ENCODE data around the gene SLC23A2.

The SLC23A2 gene

GRCh38 chr20:4989570-4989969, 11.7 kb downstream of the SLC23A2 start:
- Histone ChIP-seq H3K4me3 (ENCODE audit: low read depth, low read length) (no peak overlapping the region), H3K9me3 (ENCODE audit: control insufficient read depth, insufficient read depth, low read depth, low read length) (no peaks in the 10 kb centered on the region), H3K4me1 (ENCODE audit: control insufficient read depth, insufficient read depth, low read length) (no peaks in the 10 kb centered on the region; the same call in 1 of the 2 replicates), H3K36me3 (ENCODE audit: control insufficient read depth in 2 of 2, insufficient read depth in 1 of 2, low read length in 2 of 2) (peaks cover 0 to 3% of the 10 kb centered on the region in 2 experiments; a peak in 1 of 3 replicates), H3K27ac (ENCODE audit: extremely low read depth, low read depth, low read length) (no peak overlapping the region)
- CTCF ChIA-PET: no interaction called here
- POLR2A ChIA-PET: no interaction called here
- TF ChIP-seq ZNF280D (tag by site-specific recombination; IDR thresholded peaks at IDR 0.05) (no peak), ZSCAN16 (tag by site-specific recombination; IDR thresholded peaks at IDR 0.05) (no peak), ZNF350 (tag by site-specific recombination; IDR thresholded peaks at IDR 0.05) (no peak), ZNF132 (tag by site-specific recombination; IDR thresholded peaks at IDR 0.05; ENCODE audit: borderline replicate concordance) (no peak), MYNN (tag by site-specific recombination; IDR thresholded peaks at IDR 0.05; ENCODE audit: borderline replicate concordance) (no peak), KLF8 (tag by site-specific recombination; IDR thresholded peaks at IDR 0.05) (no peak), ZNF157 (tag by site-specific recombination; IDR thresholded peaks at IDR 0.05) (no peak), ZNF274 (IDR thresholded peaks at IDR 0.05; ENCODE audit: low read length) (no peak), ZNF274 (tag by site-specific recombination; IDR thresholded peaks at IDR 0.05; ENCODE audit: borderline replicate concordance) (no peak), ZBTB20 (tag by site-specific recombination; IDR thresholded peaks at IDR 0.05) (no peak), PATZ1 (tag by site-specific recombination; IDR thresholded peaks at IDR 0.05) (no peak), ZBTB7A (tag by site-specific recombination; IDR thresholded peaks at IDR 0.05; ENCODE audit: low read depth) (no peak), SCRT1 (tag by site-specific recombination; IDR thresholded peaks at IDR 0.05; ENCODE audit: borderline replicate concordance) (no peak)

- CTCF ChIA-PET: no interaction called here
- TF ChIP-seq KLF10 (tag by site-specific recombination; IDR thresholded peaks at IDR 0.05) (no peak), SCRT1 (tag by site-specific recombination; IDR thresholded peaks at IDR 0.05; ENCODE audit: borderline replicate concordance) (no peak), ZNF580 (tag by site-specific recombination; IDR thresholded peaks at IDR 0.05) (no peak), ZNF707 (tag by site-specific recombination; IDR thresholded peaks at IDR 0.05) (no peak), ZNF221 (tag by site-specific recombination; IDR thresholded peaks at IDR 0.05; ENCODE audit: borderline replicate concordance) (no peak), SCRT2 (tag by site-specific recombination; IDR thresholded peaks at IDR 0.05) (no peak), ZNF391 (tag by site-specific recombination; IDR thresholded peaks at IDR 0.05; ENCODE audit: borderline replicate concordance, low read depth) (no peak), ZNF488 (tag by site-specific recombination; IDR thresholded peaks at IDR 0.05) (no peak), KLF9 (tag by site-specific recombination; IDR thresholded peaks at IDR 0.05; ENCODE audit: low read depth) (no peak), ZNF513 (tag by site-specific recombination; IDR thresholded peaks at IDR 0.05) (no peak), ZNF175 (tag by site-specific recombination; IDR thresholded peaks at IDR 0.05) (no peak), ZNF132 (tag by site-specific recombination; IDR thresholded peaks at IDR 0.05; ENCODE audit: borderline replicate concordance) (no peak), ZNF623 (tag by site-specific recombination; IDR thresholded peaks at IDR 0.05) (no peak), ZNF514 (tag by site-specific recombination; IDR thresholded peaks at IDR 0.05) (no peak), PRDM6 (tag by site-specific recombination; IDR thresholded peaks at IDR 0.05) (no peak), ZNF658 (tag by site-specific recombination; IDR thresholded peaks at IDR 0.05) (no peak)
Observed at GRCh38 chr20:4987130-4987529, 14.2 kb downstream of the SLC23A2 start.

More at GRCh38 chr20:4987130-4987529, 14.2 kb downstream of the SLC23A2 start:
- POLR2A ChIA-PET: no interaction called here
- no peaks in the 10 kb centered on the region for H3K9me3 ChIP-seq (ENCODE audit: control insufficient read depth, insufficient read depth, low read depth, low read length)
- no peaks in the 10 kb centered on the region; the same call in 1 of the 2 replicates for H3K4me1 ChIP-seq (ENCODE audit: control insufficient read depth, insufficient read depth, low read length)
- no peak overlapping the region for H3K27ac ChIP-seq (ENCODE audit: extremely low read depth, low read depth, low read length)
- no peaks in the 10 kb centered on the region for H3K36me3 ChIP-seq (ENCODE audit: control insufficient read depth in 2 of 2, insufficient read depth in 1 of 2, low read length in 2 of 2)
- H3K4me3 ChIP-seq (ENCODE audit: low read depth, low read length): no peak overlapping the region

Measured in HEK293 (cell line).